H9 (cell line): ENCODE measurements around the gene METRN. TPM values are rescaled to one million over a fixed set of nuclear protein-coding genes. Genes with fewer than 3 reads are reported as not detected.

Source experiments
- DNase-seq: peaks from one replicate; pipeline ENCODE4 v3.0.0-alpha.2; 2017
- H2AFZ ChIP-seq: one replicate; pipeline ENCODE4 v1.6.1; 2013; ENCODE audit warnings: mild to moderate bottlenecking, low read length, control low read depth, moderate library complexity
- H2AK5ac ChIP-seq: 2 replicates; pipeline ENCODE4 v1.6.1; 2013; ENCODE audit warnings: low read length, control low read depth, mixed read lengths; ENCODE audit not compliant: insufficient read length
- H2BK120ac ChIP-seq: one replicate; pipeline ENCODE4 v1.6.1; 2013; ENCODE audit warnings: low read depth, mild to moderate bottlenecking, low read length, control low read depth, inconsistent platforms; ENCODE audit not compliant: poor library complexity, severe bottlenecking
- H2BK12ac ChIP-seq: 2 replicates; pipeline ENCODE4 v1.6.1; 2013; ENCODE audit warnings: low read length, control low read depth, mixed read lengths, low read depth; ENCODE audit not compliant: insufficient read length
- H2BK15ac ChIP-seq: 2 replicates; pipeline ENCODE4 v1.6.1; 2013; ENCODE audit warnings: low read depth, low read length, control low read depth
- H2BK20ac ChIP-seq: one replicate; pipeline ENCODE4 v1.6.1; 2013; ENCODE audit warnings: low read depth, mild to moderate bottlenecking, low read length, control low read depth, inconsistent platforms; ENCODE audit not compliant: poor library complexity, severe bottlenecking
- H2BK5ac ChIP-seq: 2 replicates; pipeline ENCODE4 v1.6.1; 2013; ENCODE audit warnings: low read length, control low read depth, mixed read lengths; ENCODE audit not compliant: insufficient read length
- H3K14ac ChIP-seq: 2 replicates; pipeline ENCODE4 v1.6.1; 2013; ENCODE audit warnings: low read length, control low read depth; ENCODE audit not compliant: insufficient read depth
- H3K18ac ChIP-seq: 2 replicates; pipeline ENCODE4 v1.6.1; 2013; ENCODE audit warnings: low read depth, mild to moderate bottlenecking, mixed read lengths, low read length, control low read depth; ENCODE audit not compliant: insufficient read length
- H3K23ac ChIP-seq: 2 replicates; pipeline ENCODE4 v1.6.1; 2013; ENCODE audit warnings: low read length, control low read depth, mixed read lengths, low read depth; ENCODE audit not compliant: insufficient read length
- H3K23me2 ChIP-seq: 2 replicates; pipeline ENCODE4 v1.6.1; 2013; ENCODE audit warnings: low read depth, mild to moderate bottlenecking, mixed read lengths, low read length, control low read depth; ENCODE audit not compliant: insufficient read length, poor library complexity, severe bottlenecking
- H3K27ac ChIP-seq: 2 replicates; pipeline ENCODE4 v1.5.1; 2013; ENCODE audit warnings: low read length, control low read depth, mixed read lengths, low read depth; ENCODE audit not compliant: insufficient read length
- H3K27me3 ChIP-seq: 2 replicates; pipeline ENCODE4 v1.6.1; 2013; ENCODE audit warnings: low read length, control low read depth, inconsistent platforms; ENCODE audit not compliant: insufficient read depth
- H3K4ac ChIP-seq: 2 replicates; pipeline ENCODE4 v1.6.1; 2013; ENCODE audit warnings: low read depth, mild to moderate bottlenecking, control low read depth, inconsistent platforms, low read length, moderate library complexity
- H3K4me1 ChIP-seq: 2 replicates; pipeline ENCODE4 v1.6.1; 2013; ENCODE audit warnings: low read length, control low read depth, inconsistent platforms; ENCODE audit not compliant: insufficient read depth
- H3K4me2 ChIP-seq: 2 replicates; pipeline ENCODE4 v1.6.1; 2013; ENCODE audit warnings: low read length, control low read depth, mixed read lengths; ENCODE audit not compliant: insufficient read length, insufficient read depth
- H3K56ac ChIP-seq: 2 replicates; pipeline ENCODE4 v1.6.1; 2013; ENCODE audit warnings: low read depth, mild to moderate bottlenecking, mixed read lengths, low read length, control low read depth; ENCODE audit not compliant: insufficient read length
- H3K79me1 ChIP-seq: 2 replicates; pipeline ENCODE4 v1.6.1; 2013; ENCODE audit warnings: low read depth, mild to moderate bottlenecking, moderate library complexity, low read length, control low read depth, inconsistent platforms; ENCODE audit not compliant: insufficient read depth, poor library complexity, severe bottlenecking
- H3K79me2 ChIP-seq: 2 replicates; pipeline ENCODE4 v1.6.1; 2013; ENCODE audit warnings: low read length, control low read depth, inconsistent platforms; ENCODE audit not compliant: insufficient read depth
- H3K9ac ChIP-seq: 2 replicates; pipeline ENCODE4 v1.6.1; 2013; ENCODE audit warnings: low read length, control low read depth, mixed read lengths; ENCODE audit not compliant: insufficient read length; ENCODE audit errors: extremely low read depth
- H3K9me3 ChIP-seq: one replicate; pipeline ENCODE4 v1.6.1; 2013; ENCODE audit warnings: low read depth, low read length, inconsistent platforms; ENCODE audit not compliant: control insufficient read depth
- H3T11ph ChIP-seq: one replicate; pipeline ENCODE4 v1.6.1; 2013; ENCODE audit warnings: mild to moderate bottlenecking, low read length, control low read depth, inconsistent platforms
- H4K20me1 ChIP-seq: one replicate; pipeline ENCODE4 v1.6.1; 2013; ENCODE audit not compliant: control insufficient read depth, insufficient read length, insufficient read depth
- H4K5ac ChIP-seq: 2 replicates; pipeline ENCODE4 v1.6.1; 2013; ENCODE audit warnings: low read depth, mild to moderate bottlenecking, mixed read lengths, low read length, control low read depth; ENCODE audit not compliant: insufficient read length
- H4K8ac ChIP-seq: replicated peaks from 2 replicates; pipeline ENCODE4 v1.6.1; 2013; ENCODE audit warnings: low read length, control low read depth, mixed read lengths, low read depth; ENCODE audit not compliant: insufficient read length
- H4K91ac ChIP-seq: 2 replicates; pipeline ENCODE4 v1.6.1; 2013; ENCODE audit warnings: low read depth, mild to moderate bottlenecking, moderate library complexity, mixed read lengths, low read length, control low read depth; ENCODE audit not compliant: insufficient read length
- H3K27ac Mint-ChIP-seq, 3 experiments: 2 replicates in 2 of 3; 3 replicates in 1 of 3; pipeline ENCODE4 v1.8.0; 2020 to 2021; ENCODE audit warnings: mixed read lengths in 3 of 3, mild to moderate bottlenecking in 1 of 3, moderate library complexity in 1 of 3
- H3K27me3 Mint-ChIP-seq: 2 replicates; pipeline ENCODE4 v1.8.0; 2021; ENCODE audit warnings: low read depth, mild to moderate bottlenecking, moderate library complexity, mixed read lengths
- H3K36me3 Mint-ChIP-seq, 3 experiments: 2 replicates in 2 of 3; 3 replicates in 1 of 3; pipeline ENCODE4 v1.8.0; 2020 to 2021; ENCODE audit warnings: low read depth in 3 of 3, mixed read lengths in 3 of 3; ENCODE audit not compliant: insufficient read depth in 1 of 3
- H3K4me1 Mint-ChIP-seq, 2 experiments: 2 replicates each; pipeline ENCODE4 v1.8.0; 2020; ENCODE audit warnings: mixed read lengths in 2 of 2
- H3K4me3 Mint-ChIP-seq, 2 experiments: 2 replicates in 1 of 2; 3 replicates in 1 of 2; pipeline ENCODE4 v1.8.0; 2020 to 2021; ENCODE audit warnings: mild to moderate bottlenecking in 2 of 2, mixed read lengths in 2 of 2, moderate library complexity in 1 of 2
- H3K9me3 Mint-ChIP-seq, 2 experiments: 2 replicates in 1 of 2; 3 replicates in 1 of 2; pipeline ENCODE4 v1.8.0; 2020; ENCODE audit warnings: mild to moderate bottlenecking in 2 of 2, mixed read lengths in 2 of 2, moderate library complexity in 1 of 2
- CTCF ChIP-seq: fragments of 200-600 bp; sonication (generic); conservative IDR thresholded peaks from 3 replicates; pipeline ENCODE4 v1.8.0; 2021; ENCODE audit warnings: antibody characterized with exemption, mild to moderate bottlenecking
- WGBS: extraction: QIAGEN DNeasy Blood & Tissue Kit; methylation state at CpG from one replicate; pipeline ENCODE4 v1.1.7; 2013; ENCODE audit warnings: missing lambda C conversion rate, low lambda C conversion rate, mixed read lengths; ENCODE audit not compliant: insufficient read length; ENCODE audit errors: extremely low coverage; 5-methylcytosine and 5-hydroxymethylcytosine counted together
- total RNA-seq: library from RNA; stranded (reverse); gene quantifications from 2 replicates; pipeline ENCODE4 v1.2.1, GENCODE V29; 2021

The METRN gene
- total RNA-seq, 1 experiment from 2014 or later = 26.2 TPM

GRCh38 chr16:762595-763268 is 47.8 kb downstream of the METRN start:
- no peaks in the 10 kb centered on the region for H3K79me2 ChIP-seq
- H3K27me3 ChIP-seq = no peaks in the 10 kb centered on the region
- no peaks in the 10 kb centered on the region for H3K9me3 ChIP-seq
- H4K5ac ChIP-seq = no peak overlapping the region
- no peak overlapping the region for H3K4me2 ChIP-seq
- H3K9ac ChIP-seq = no peak overlapping the region
- H3K18ac ChIP-seq = no peak overlapping the region
- Mint-ChIP-seq H3K36me3 (no peaks in the 10 kb centered on the region), H3K4me3 (no peak overlapping the region), H3K27ac (no peak overlapping the region), H3K9me3 (no peaks in the 10 kb centered on the region), H3K4me1 (peaks cover 2 to 7% of the 10 kb centered on the region in 2 experiments; a peak in 3 of 4 replicates), H3K27me3 (peaks cover 12% of the 10 kb centered on the region)
- no peak overlapping the region for H2BK20ac ChIP-seq
- H4K8ac ChIP-seq = no peak overlapping the region
- no peak overlapping the region for H2BK12ac ChIP-seq
- no peak for TF ChIP-seq CTCF
- no peak overlapping the region for H4K91ac ChIP-seq
- WGBS = no CpG with 5 or more reads among the region's 17 CpGs
- H3K79me1 ChIP-seq = no peaks in the 10 kb centered on the region
- DNase-seq = no peak
- H4K20me1 ChIP-seq = no peaks in the 10 kb centered on the region
- H3K4ac ChIP-seq = no peak overlapping the region
- H3K56ac ChIP-seq = no peak overlapping the region
- H2BK5ac ChIP-seq = no peak overlapping the region
- H3K14ac ChIP-seq = no peak overlapping the region
- no peak overlapping the region for H2BK15ac ChIP-seq
- no peak overlapping the region for H2AFZ ChIP-seq
- no peak overlapping the region for H3T11ph ChIP-seq
- no peak overlapping the region for H3K23ac ChIP-seq
- H3K4me1 ChIP-seq = no peaks in the 10 kb centered on the region
- H3K27ac ChIP-seq = no peak overlapping the region
- no peak overlapping the region for H2BK120ac ChIP-seq
- H3K23me2 ChIP-seq = no peaks in the 10 kb centered on the region
- H2AK5ac ChIP-seq = no peak overlapping the region
